Measurements from ENCODE around the gene KIF16B. TPM values are rescaled to one million over a fixed set of nuclear protein-coding genes. Genes with fewer than 3 reads are reported as not detected.

KIF16B gene
- total and polyA plus RNA-seq, 2 experiments from 2014 or later: 6.5 to 11.1 TPM

DNA sequence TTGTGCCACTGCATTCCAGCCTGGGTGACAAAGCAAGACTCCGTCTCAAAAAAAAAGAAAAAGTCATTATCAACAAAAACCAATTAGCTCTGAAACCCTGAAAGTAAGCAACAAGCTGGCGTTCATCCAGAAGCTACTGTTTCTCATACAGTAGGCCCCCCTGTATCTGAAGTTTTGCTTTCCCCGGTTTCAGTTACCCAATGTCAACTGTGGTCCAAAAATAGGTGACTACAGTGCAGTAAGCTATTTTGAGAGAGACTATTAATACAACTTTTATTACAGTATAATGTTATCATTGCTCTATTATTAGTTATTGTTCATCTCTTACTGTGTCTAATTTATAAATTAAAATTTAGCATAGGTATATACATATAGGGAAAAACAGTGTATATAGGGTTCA, 135.1 kb downstream of the KIF16B start (continued):
- TF ChIP-seq, protein P1, sequence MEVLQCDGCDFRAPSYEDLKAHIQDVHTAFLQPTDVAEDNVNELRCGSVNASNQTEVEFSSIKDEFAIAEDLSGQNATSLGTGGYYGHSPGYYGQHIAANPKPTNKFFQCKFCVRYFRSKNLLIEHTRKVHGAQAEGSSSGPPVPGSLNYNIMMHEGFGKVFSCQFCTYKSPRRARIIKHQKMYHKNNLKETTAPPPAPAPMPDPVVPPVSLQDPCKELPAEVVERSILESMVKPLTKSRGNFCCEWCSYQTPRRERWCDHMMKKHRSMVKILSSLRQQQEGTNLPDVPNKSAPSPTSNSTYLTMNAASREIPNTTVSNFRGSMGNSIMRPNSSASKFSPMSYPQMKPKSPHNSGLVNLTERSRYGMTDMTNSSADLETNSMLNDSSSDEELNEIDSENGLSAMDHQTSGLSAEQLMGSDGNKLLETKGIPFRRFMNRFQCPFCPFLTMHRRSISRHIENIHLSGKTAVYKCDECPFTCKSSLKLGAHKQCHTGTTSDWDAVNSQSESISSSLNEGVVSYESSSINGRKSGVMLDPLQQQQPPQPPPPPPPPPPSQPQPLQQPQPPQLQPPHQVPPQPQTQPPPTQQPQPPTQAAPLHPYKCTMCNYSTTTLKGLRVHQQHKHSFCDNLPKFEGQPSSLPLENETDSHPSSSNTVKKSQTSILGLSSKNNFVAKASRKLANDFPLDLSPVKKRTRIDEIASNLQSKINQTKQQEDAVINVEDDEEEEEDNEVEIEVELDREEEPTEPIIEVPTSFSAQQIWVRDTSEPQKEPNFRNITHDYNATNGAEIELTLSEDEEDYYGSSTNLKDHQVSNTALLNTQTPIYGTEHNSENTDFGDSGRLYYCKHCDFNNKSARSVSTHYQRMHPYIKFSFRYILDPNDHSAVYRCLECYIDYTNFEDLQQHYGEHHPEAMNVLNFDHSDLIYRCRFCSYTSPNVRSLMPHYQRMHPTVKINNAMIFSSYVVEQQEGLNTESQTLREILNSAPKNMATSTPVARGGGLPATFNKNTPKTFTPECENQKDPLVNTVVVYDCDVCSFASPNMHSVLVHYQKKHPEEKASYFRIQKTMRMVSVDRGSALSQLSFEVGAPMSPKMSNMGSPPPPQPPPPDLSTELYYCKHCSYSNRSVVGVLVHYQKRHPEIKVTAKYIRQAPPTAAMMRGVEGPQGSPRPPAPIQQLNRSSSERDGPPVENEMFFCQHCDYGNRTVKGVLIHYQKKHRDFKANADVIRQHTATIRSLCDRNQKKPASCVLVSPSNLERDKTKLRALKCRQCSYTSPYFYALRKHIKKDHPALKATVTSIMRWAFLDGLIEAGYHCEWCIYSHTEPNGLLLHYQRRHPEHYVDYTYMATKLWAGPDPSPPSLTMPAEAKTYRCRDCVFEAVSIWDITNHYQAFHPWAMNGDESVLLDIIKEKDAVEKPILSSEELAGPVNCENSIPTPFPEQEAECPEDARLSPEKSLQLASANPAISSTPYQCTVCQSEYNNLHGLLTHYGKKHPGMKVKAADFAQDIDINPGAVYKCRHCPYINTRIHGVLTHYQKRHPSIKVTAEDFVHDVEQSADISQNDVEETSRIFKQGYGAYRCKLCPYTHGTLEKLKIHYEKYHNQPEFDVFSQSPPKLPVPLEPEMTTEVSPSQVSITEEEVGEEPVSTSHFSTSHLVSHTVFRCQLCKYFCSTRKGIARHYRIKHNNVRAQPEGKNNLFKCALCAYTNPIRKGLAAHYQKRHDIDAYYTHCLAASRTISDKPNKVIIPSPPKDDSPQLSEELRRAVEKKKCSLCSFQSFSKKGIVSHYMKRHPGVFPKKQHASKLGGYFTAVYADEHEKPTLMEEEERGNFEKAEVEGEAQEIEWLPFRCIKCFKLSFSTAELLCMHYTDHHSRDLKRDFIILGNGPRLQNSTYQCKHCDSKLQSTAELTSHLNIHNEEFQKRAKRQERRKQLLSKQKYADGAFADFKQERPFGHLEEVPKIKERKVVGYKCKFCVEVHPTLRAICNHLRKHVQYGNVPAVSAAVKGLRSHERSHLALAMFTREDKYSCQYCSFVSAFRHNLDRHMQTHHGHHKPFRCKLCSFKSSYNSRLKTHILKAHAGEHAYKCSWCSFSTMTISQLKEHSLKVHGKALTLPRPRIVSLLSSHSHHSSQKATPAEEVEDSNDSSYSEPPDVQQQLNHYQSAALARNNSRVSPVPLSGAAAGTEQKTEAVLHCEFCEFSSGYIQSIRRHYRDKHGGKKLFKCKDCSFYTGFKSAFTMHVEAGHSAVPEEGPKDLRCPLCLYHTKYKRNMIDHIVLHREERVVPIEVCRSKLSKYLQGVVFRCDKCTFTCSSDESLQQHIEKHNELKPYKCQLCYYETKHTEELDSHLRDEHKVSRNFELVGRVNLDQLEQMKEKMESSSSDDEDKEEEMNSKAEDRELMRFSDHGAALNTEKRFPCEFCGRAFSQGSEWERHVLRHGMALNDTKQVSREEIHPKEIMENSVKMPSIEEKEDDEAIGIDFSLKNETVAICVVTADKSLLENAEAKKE (CRISPR knock-in tag; IDR thresholded peaks at IDR 0.05): no peak

DNA sequence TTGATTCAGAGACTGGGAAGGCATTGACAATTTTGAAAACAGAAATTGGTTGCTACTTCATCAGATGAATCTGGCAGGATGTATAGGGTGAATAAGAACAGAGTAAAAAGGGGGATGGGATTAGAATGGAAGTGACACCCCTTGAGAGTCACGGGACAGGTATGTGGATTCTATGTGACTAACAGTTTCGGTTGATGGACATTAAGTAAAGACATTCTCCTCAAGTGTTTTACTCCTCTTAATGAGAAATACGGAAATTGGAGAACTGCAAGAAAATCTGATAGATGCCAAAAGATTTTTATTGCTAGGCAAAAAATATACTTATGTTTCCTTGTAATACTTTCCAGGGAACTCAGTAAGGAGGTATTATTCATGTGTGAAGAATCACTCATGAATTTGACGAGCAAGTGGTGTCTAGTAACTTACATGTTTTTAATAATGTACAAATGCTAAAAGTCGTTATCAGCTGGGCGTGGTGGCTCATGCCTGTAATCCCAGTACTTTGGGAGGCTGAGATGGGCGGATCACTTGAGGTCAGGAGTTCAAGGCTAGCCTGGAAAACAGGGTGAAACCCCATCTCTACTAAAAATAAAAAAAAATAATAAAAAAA, 135.8 kb downstream of the KIF16B start:
- DNase-seq (ENCODE audit: low spot score): no peak
- Mint-ChIP-seq H3K9me3 (peaks cover 19% of the 10 kb centered on the region), H3K4me3 (no peak overlapping the region), H3K27me3 (ENCODE audit: insufficient read depth, low read depth, poor library complexity) (peaks cover 1% of the 10 kb centered on the region), H3K27ac (no peak overlapping the region), H3K36me3 (ENCODE audit: low read depth) (peaks cover 19% of the 10 kb centered on the region), H3K4me1 (peaks cover 12% of the 10 kb centered on the region)
- TF ChIP-seq, protein P2, sequence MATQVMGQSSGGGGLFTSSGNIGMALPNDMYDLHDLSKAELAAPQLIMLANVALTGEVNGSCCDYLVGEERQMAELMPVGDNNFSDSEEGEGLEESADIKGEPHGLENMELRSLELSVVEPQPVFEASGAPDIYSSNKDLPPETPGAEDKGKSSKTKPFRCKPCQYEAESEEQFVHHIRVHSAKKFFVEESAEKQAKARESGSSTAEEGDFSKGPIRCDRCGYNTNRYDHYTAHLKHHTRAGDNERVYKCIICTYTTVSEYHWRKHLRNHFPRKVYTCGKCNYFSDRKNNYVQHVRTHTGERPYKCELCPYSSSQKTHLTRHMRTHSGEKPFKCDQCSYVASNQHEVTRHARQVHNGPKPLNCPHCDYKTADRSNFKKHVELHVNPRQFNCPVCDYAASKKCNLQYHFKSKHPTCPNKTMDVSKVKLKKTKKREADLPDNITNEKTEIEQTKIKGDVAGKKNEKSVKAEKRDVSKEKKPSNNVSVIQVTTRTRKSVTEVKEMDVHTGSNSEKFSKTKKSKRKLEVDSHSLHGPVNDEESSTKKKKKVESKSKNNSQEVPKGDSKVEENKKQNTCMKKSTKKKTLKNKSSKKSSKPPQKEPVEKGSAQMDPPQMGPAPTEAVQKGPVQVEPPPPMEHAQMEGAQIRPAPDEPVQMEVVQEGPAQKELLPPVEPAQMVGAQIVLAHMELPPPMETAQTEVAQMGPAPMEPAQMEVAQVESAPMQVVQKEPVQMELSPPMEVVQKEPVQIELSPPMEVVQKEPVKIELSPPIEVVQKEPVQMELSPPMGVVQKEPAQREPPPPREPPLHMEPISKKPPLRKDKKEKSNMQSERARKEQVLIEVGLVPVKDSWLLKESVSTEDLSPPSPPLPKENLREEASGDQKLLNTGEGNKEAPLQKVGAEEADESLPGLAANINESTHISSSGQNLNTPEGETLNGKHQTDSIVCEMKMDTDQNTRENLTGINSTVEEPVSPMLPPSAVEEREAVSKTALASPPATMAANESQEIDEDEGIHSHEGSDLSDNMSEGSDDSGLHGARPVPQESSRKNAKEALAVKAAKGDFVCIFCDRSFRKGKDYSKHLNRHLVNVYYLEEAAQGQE (IDR thresholded peaks at IDR 0.05; ENCODE audit: unreplicated experiment): no peak
- Histone ChIP-seq H3K4me2 (no peak overlapping the region), H3K79me2 (replicated peaks; ENCODE audit: insufficient read depth) (no peaks in the 10 kb centered on the region), H3K27ac (ENCODE audit: low read depth) (no peak overlapping the region), H3F3A (replicated peaks; ENCODE audit: low read depth) (no peaks in the 10 kb centered on the region), H3K27me3 (ENCODE audit: insufficient read depth) (no peaks in the 10 kb centered on the region), H4K20me1 (replicated peaks; ENCODE audit: insufficient read depth) (no peaks in the 10 kb centered on the region), H3K9me2 (ENCODE audit: insufficient read depth) (0 out of 2 replicates have a peak, but pooled peaks cover 8% of the 10 kb centered on the region), H3K36me3 (ENCODE audit: insufficient read depth) (no peaks in the 10 kb centered on the region), H2AFZ (no peak overlapping the region), H3K4me1 (ENCODE audit: insufficient read depth) (peaks cover 11% of the 10 kb centered on the region), H3K4me3 (no peak overlapping the region)
- ATAC-seq: no peak

Measured in GM23338 (cell line).